Fibroblast of pulmonary artery (primary cell): ENCODE measurements around the gene ROBO3.

Experiments
- DNase-seq: peaks from one replicate; pipeline ENCODE4 v3.0.0-alpha.2; 2010; ENCODE audit warnings: low read depth
- H3K4me3 ChIP-seq: replicated peaks from 2 replicates; pipeline ENCODE4 v1.5.1; 2011; ENCODE audit warnings: low read depth, mild to moderate bottlenecking, control low read depth, low read length, moderate library complexity
- TF ChIP-seq, protein P1 (sequence below): IDR thresholded peaks from 2 replicates; pipeline ENCODE4 v1.5.1; 2011; ENCODE audit warnings: mild to moderate bottlenecking, control low read depth, low read length, inconsistent platforms; ENCODE audit errors: missing control alignments

Gene ROBO3

GRCh38 chr11:124886978-124887666, 21.9 kb downstream of the ROBO3 start:
- no peak overlapping the region for H3K4me3 ChIP-seq
- no peak for DNase-seq
- TF ChIP-seq, protein P1, sequence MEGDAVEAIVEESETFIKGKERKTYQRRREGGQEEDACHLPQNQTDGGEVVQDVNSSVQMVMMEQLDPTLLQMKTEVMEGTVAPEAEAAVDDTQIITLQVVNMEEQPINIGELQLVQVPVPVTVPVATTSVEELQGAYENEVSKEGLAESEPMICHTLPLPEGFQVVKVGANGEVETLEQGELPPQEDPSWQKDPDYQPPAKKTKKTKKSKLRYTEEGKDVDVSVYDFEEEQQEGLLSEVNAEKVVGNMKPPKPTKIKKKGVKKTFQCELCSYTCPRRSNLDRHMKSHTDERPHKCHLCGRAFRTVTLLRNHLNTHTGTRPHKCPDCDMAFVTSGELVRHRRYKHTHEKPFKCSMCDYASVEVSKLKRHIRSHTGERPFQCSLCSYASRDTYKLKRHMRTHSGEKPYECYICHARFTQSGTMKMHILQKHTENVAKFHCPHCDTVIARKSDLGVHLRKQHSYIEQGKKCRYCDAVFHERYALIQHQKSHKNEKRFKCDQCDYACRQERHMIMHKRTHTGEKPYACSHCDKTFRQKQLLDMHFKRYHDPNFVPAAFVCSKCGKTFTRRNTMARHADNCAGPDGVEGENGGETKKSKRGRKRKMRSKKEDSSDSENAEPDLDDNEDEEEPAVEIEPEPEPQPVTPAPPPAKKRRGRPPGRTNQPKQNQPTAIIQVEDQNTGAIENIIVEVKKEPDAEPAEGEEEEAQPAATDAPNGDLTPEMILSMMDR: no peak

- TF ChIP-seq, protein P1: no peak
- DNase-seq: no peak
- no peak overlapping the region for H3K4me3 ChIP-seq
These were observed 22.4 kb downstream of the ROBO3 start for GRCh38 chr11:124887667-124888013.

DNA sequence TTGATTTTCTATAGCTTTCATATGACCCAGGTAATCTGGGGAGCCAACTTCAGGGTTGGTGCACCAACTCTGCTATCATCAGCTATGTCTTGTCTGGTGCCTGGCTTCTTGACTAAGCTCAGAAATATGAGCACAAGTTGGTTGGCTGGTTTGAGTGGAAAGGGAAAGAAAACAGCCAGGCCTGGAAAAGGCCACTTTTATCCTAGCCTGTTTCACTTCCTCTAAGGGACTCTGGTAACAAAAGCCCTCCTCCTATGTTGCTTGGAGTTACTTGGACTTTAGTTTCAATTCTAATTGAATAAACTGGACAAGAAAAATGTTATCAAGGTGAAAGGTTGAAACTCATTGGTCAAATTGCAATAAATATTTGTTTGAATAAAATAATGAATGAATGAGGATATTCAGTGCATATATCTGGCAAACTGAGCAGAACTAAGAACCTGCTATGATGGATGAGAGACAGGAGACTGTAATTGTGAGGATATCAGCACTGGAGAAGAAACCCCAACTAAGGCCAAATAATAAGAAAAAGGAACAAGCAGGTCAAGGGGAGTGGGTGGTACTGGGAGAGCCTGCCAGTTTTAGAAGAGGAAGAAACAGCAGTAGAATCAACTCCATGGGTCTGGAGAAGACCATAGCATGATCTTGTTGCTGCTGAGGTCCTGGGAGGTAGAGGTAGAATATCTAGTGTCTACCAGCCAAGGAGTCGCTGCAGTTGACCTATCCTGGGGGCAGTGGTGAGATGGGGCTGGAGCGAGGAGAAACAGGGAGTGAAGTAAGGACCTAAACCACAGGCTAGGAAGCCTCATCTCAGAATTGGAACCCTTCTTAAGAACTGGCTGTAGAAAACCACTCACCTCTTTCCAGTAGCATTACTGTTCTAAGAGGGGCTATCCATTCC, 24.2 kb downstream of the ROBO3 start:
- DNase-seq: no peak
- TF ChIP-seq, protein P1: no peak
- no peak overlapping the region for H3K4me3 ChIP-seq

GRCh38 chr11:124890151-124890550, 24.9 kb downstream of the ROBO3 start:
- H3K4me3 ChIP-seq: no peak overlapping the region
- TF ChIP-seq, protein P1: no peak
- DNase-seq: no peak

DNA sequence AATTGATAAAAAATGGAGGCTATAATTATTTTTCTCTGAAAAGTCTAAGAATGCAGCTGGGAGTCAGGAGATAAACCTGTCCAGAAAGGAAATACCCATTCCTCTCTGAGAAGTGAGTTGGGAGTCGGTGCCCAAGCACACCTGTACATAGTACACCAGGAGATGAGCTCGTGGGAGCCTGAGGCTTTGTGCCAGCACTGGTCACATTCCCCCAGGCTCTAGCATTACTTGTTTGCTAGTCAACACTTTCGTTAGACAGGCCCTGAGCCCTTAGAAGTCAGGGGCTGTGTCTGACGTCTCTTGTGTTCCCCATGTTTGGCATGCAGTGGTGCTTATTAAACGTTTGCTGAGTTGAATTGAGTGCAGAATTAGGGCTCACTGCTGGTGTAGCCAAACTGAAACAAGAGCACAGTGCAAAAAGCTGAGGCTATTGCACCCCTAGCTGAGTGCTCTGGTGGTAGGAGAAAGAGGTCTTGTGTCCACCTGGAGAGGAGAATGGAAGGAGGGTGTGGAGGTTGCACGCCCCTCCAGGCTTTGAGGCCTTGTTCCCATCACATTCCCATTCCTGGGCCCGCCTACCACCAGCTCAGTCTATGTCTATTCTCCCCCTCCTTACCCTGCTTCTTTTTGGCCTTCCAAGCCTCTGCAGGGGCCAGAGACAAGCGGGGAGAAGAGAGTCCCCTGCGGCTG, 25.6 kb downstream of the ROBO3 start:
- DNase-seq: no peak
- H3K4me3 ChIP-seq: no peak overlapping the region
- TF ChIP-seq, protein P1: no peak

- TF ChIP-seq, protein P1: no peak
- no peak for DNase-seq
- no peak overlapping the region for H3K4me3 ChIP-seq
These were observed 26.2 kb downstream of the ROBO3 start for GRCh38 chr11:124891373-124891861.
